Measurements from ENCODE around the gene PCCA. TPM values are rescaled to one million over a fixed set of nuclear protein-coding genes. Genes with fewer than 3 reads are reported as not detected.
"Not testable (repeated sequence)": the region's sequence is repeated elsewhere in the genome, so short reads cannot be mapped to it uniquely, and the experiment has no call there.

PCCA gene
- total RNA-seq, 4 donors from 2014 or later, result 29.5 to 55.5 (median 38.3) TPM

- WGBS, 2 donors, result 79 to 80% methylated on average over 3 of the region's 3 CpGs
- no peaks in the 10 kb centered on the region for H3K27me3 ChIP-seq
- no peak overlapping the region for H3K27ac ChIP-seq
- H3K9me3 ChIP-seq, result no peaks in the 10 kb centered on the region
- no peaks in the 10 kb centered on the region for H3K36me3 ChIP-seq
- TF ChIP-seq POLR2A (IDR thresholded peaks at IDR 0.05), result no peak
- no peak for TF ChIP-seq EP300 (IDR thresholded peaks at IDR 0.05)
- TF ChIP-seq CTCF (IDR thresholded peaks at IDR 0.05), result no peak
- DNase-seq (ENCODE audit: low spot score in 2 of 2), result no peak
- H3K4me1 ChIP-seq, result no peaks in the 10 kb centered on the region
- H3K4me3 ChIP-seq, result no peak overlapping the region
Observed at GRCh38 chr13:100068133-100068931, 20.6 kb upstream of the PCCA start.

- no peak overlapping the region for H3K4me3 ChIP-seq
Observed at GRCh38 chr13:100069278-100069677, 19.6 kb upstream of the PCCA start.

GRCh38 chr13:100075700-100076587 lies 12.9 kb upstream of the PCCA start:
- no peak overlapping the region for H3K27ac ChIP-seq
- TF ChIP-seq CTCF (IDR thresholded peaks at IDR 0.05) (no peak), POLR2A (IDR thresholded peaks at IDR 0.05) (no peak), EP300 (IDR thresholded peaks at IDR 0.05) (no peak)
- no peaks in the 10 kb centered on the region for H3K27me3 ChIP-seq
- DNase-seq (ENCODE audit: low spot score in 2 of 2), result no peak
- peaks cover 0 to 3% (median 0%) of the 10 kb centered on the region in 4 donors for H3K9me3 ChIP-seq
- H3K4me3 ChIP-seq, result no peak overlapping the region
- WGBS, 2 donors, result 67 to 83% methylated on average over 10 of the region's 10 CpGs
- no peaks in the 10 kb centered on the region for H3K4me1 ChIP-seq
- H3K36me3 ChIP-seq, result peaks cover 0 to 3% (median 0%) of the 10 kb centered on the region in 3 donors

More at GRCh38 chr13:100069278-100069677, 19.6 kb upstream of the PCCA start:
- no peaks in the 10 kb centered on the region for H3K27me3 ChIP-seq
- no peak for TF ChIP-seq CTCF (IDR thresholded peaks at IDR 0.05)
- no peak for TF ChIP-seq EP300 (IDR thresholded peaks at IDR 0.05)
- no peak for TF ChIP-seq POLR2A (IDR thresholded peaks at IDR 0.05)
- WGBS, 2 donors, result 72 to 93% methylated on average over 1 of the region's 1 CpG
- H3K4me1 ChIP-seq, result no peaks in the 10 kb centered on the region
- H3K9me3 ChIP-seq, result no peaks in the 10 kb centered on the region
- no peak for DNase-seq (ENCODE audit: low spot score in 2 of 2)
- no peaks in the 10 kb centered on the region for H3K36me3 ChIP-seq
- no peak overlapping the region for H3K27ac ChIP-seq

GRCh38 chr13:100079003-100079402 lies 9.9 kb upstream of the PCCA start:
- not testable (repeated sequence) for H3K27ac ChIP-seq; H3K4me1 ChIP-seq; DNase-seq (ENCODE audit: low spot score in 2 of 2); H3K27me3 ChIP-seq; H3K9me3 ChIP-seq; H3K36me3 ChIP-seq; H3K4me3 ChIP-seq
- whole genome bisulfite sequencing, 2 donors, result 76 to 79% methylated on average over 9 of the region's 9 CpGs

GRCh38 chr13:100083401-100083800 lies 5.5 kb upstream of the PCCA start:
- WGBS, 2 donors, result 80 to 88% methylated on average over 6 of the region's 6 CpGs
- not testable (repeated sequence) for H3K36me3 ChIP-seq; H3K9me3 ChIP-seq; H3K27me3 ChIP-seq; H3K27ac ChIP-seq; H3K4me3 ChIP-seq; DNase-seq (ENCODE audit: low spot score in 2 of 2)
- peaks cover 0 to 12% (median 0%) of the 10 kb centered on the region in 4 donors for H3K4me1 ChIP-seq

GRCh38 chr13:100088273-100088643 lies 635 bp upstream of the PCCA start:
- no peak for DNase-seq (ENCODE audit: low spot score in 2 of 2)
- peaks cover 0 to 33% (median 3%) of the 10 kb centered on the region in 4 donors for H3K4me1 ChIP-seq
- WGBS, 2 donors, result 44 to 51% methylated on average over 12 of the region's 12 CpGs
- H3K9me3 ChIP-seq, result no peaks in the 10 kb centered on the region
- peak overlapping the region; percentile 58 to 98 (median 75) for H3K4me3 ChIP-seq
- H3K27ac ChIP-seq, result peak overlapping the region in 2 of 4 donors; percentile 74 to 91
- no peaks in the 10 kb centered on the region for H3K36me3 ChIP-seq
- no peaks in the 10 kb centered on the region for H3K27me3 ChIP-seq
- no peak for TF ChIP-seq EP300 (IDR thresholded peaks at IDR 0.05)
- TF ChIP-seq POLR2A (IDR thresholded peaks at IDR 0.05), result no peak
- no peak for TF ChIP-seq CTCF (IDR thresholded peaks at IDR 0.05)

Measured in tibial nerve (tissue), 4 donors.